Bone marrow (tissue), 2 donors: ENCODE results near the gene ADM2.
A peak's percentile ranks its signal among the peaks of the same experiment; 100 is the strongest.
"Not testable (repeated sequence)": the region's sequence is repeated elsewhere in the genome, so short reads cannot be mapped to it uniquely, and the experiment has no call there.

Experiments used
- DNase-seq, 2 donors: peaks; one replicate each; lab custom pipeline; 2025; lab: John Stamatoyannopoulos, UW

ADM2 gene

DNA sequence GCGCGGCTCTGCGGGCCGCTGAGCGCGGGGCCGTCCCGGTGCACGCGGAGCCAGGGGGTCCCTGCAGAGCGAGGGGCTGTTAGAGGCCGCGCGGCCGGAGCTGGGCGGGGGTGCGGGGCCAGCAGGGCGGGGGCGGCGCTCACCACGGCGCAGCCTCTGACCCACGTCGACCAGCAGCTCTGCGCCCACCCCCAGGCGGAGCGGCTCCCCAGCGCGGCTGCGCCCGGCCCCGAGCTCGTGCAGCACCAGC lies 44.4 kb downstream of the ADM2 start:
- DNase-seq: no peak

- DNase-seq: peak; percentile 62 to 92
Measured at GRCh38 chr22:50526108-50526833, 44.9 kb downstream of the ADM2 start.

- DNase-seq: peak in 1 of 2 donors; percentile 76
Measured at GRCh38 chr22:50526834-50527801, 45.8 kb downstream of the ADM2 start.

DNA sequence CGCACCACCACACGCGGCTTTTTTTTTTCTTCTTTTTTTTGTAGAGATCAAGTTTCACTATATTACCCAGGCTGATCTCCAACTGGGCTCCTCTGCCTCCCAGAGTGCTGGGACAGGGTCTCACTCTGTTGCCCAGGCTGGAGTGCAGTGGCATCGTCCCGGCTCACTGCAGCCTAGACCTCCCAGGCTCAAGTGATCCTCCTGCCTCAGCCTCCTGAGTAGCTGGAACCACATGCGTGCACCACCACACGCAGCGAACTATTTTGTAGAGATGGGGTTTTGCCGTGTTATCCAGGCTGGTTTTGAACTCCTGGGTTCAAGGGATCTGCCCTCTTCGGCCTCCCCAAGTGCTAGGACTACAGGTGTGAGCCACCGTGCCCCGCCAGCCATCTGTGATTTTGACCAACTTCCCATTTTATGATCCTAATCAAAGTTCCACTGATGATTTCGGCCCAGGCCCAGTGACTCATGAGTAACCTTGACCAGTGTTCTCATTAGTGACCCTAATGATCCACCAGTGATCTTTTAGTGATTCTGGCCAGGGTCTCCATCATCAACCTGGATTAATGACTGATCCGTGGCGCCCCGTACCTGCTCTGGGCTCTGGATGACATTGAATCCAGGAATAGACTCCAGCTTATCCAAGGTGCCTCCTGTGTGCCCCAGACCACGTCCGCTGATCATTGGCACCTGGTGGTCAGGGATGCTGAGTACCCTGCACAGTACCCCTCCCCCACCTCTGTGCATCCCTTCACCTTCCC lies 46.8 kb downstream of the ADM2 start:
- no peak for DNase-seq

GRCh38 chr22:50528682-50529415 lies 47.5 kb downstream of the ADM2 start:
- no peak for DNase-seq

DNA sequence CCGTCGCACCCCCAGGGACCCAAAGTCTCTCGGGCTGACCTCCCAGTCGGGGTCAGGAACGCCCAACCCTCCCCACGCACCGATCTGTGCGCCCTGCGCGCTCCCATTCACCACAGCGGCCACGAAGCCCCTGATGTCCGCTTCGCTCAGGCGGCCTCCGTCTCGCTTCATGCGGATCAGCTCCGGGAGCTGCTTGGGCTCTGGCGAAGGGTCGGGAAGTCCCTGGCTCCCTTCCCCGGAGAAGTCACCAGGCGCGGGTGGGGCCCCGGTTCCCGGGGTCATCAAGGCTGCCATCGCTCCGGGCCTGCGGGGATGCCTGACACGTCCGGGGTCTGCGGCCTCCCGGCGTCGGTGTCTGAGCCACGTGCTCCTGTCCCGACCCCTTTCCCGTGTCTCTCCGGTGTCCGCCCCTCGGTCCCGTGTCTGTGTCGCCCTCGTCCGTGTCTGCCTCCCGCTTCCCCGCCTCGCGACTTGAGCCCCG lies 48.1 kb downstream of the ADM2 start:
- DNase-seq: no peak

- peak in 1 of 2 donors; percentile 96 for DNase-seq
Measured at GRCh38 chr22:50529897-50530579, 48.7 kb downstream of the ADM2 start, which contains the start of gene TYMP. TSS of gene TYMP (minus strand) at chr22:50530012. CDS start at chr22:50529709, 303 bp downstream.

GRCh38 chr22:50530580-50530876 lies 49.2 kb downstream of the ADM2 start:
- no peak for DNase-seq

DNA sequence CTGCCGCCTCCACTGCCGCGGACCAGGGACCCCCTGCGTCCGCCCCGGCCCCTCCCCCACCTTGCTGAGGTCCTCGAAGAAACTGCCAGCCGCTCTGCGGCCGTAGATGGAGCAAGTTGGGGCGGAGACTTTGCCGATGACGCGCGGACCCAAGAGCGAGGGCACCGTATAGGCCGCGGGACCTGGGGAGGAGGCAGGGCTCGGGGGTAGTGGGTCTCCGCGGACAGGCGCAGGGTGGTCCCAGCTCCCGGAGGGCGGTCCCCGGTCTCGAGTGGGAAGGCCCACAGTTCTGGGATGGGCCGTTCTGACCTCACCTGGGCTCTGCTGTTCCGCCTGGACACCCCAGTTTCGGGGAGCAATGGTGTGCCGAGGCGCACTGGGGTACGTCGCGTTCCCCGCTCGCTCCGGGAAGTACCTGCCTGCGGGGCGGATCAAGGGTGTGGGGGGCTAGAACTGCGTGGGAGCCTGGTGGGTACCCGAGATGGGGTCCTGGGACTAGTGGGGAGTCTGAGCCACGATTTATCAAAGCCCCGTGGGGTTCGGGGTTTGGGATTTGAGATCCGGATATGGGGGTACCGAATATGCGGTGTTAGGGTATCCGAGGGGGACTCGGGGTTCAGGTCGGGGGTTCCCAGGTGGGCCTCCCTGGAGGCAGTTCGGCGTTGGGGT lies 49.7 kb downstream of the ADM2 start:
- DNase-seq: peak in 1 of 2 donors; percentile 79

GRCh38 chr22:50531546-50531961 lies 50.2 kb downstream of the ADM2 start:
- peak in 1 of 2 donors; percentile 58 for DNase-seq

- DNase-seq: peak in 1 of 2 donors; percentile 54
Measured at GRCh38 chr22:50531962-50532674, 50.8 kb downstream of the ADM2 start.

- DNase-seq: no peak
Measured at GRCh38 chr22:50532824-50533796, 51.8 kb downstream of the ADM2 start.

DNA sequence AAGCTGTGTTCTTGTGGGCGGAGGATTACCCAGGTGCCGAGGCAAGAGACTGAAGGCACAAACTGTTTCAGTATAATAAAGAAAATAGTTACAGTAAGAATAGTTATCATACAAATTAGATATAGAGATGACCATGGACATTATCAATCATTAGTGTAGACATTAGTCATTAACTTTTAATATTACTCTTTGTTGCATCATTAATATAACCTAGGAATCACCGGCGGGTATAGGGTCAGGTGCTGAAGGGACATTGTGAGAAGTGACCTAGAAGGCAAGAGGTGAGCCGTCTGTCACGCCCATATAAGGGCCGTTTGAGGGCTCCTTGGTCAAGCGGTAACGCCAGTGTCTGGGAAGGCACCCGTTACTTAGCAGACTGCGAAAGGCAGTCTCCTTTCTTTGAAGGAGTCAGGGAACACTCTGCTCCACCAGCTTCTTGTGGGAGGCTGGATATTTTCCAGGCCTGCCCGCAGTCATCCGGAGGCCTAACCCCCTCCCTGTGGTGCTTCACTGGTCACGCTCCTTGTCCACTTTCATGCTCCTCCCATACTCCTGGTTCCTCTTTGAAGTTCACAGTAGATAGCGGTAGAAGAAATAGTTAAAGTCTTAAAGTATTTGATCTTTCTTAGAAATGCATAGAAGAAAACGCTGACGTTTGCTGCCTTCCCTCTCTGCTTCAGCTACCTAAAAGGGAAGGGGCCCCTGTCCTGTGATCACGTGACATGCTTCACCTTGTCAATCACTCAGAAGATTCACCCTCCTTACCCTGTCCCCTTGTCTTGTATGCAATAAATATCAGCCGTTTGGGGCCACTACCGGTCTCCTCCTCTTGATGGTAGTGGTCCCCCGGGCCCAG lies 52.7 kb downstream of the ADM2 start:
- not testable (repeated sequence) for DNase-seq

DNA sequence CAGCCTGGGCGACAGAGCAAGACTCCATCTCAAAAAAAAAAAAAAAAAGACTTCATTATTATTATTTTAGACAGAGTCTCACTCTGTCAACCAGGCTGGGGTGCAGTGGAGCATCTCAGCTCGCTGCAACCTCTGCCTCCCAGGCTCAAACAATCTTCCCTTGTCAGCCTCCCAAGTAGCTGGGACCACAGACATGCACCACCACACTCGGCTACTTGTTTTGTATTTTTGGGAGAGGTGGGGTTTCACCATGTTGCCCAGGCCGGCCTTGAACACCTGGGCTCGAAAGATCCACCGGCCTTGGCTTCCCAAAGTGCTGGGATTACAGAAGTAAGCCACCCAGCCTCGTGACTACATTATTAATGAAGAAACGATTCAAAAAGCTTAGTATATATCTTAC lies 53.8 kb downstream of the ADM2 start:
- DNase-seq: no peak
